Body of pancreas (tissue), 4 donors: ENCODE data around the gene LRPPRC. TPM values are rescaled to one million over a fixed set of nuclear protein-coding genes. Genes with fewer than 3 reads are reported as not detected.

Experiments
- ATAC-seq: fragments of 150-250 bp; one replicate; pipeline ENCODE4 v1.9.1; 2016
- DNase-seq, 4 donors: peaks; one replicate each; pipeline ENCODE4 v3.0.0-alpha.2; 2019
- H3K27ac ChIP-seq, 4 donors: fragments of 200-600 bp; sonication (generic); 1 replicate in 3 of 4; 2 replicates in 1 of 4; pipeline versions ENCODE4 v1.5.1 to v1.6.1; 2016 to 2019; ENCODE audit warnings: mild to moderate bottlenecking in 1 of 4, mixed read lengths in 1 of 4, moderate library complexity in 1 of 4
- H3K27me3 ChIP-seq, 2 donors: fragments of 200-600 bp; sonication (generic); one replicate each; pipeline ENCODE4 v1.6.0; 2016; ENCODE audit warnings: mild to moderate bottlenecking in 1 of 2
- H3K36me3 ChIP-seq, 2 donors: fragments of 200-600 bp; sonication (generic); replicated peaks in 1 of 2; 2 replicates each; pipeline ENCODE4 v1.5.1; 2016; ENCODE audit warnings: low read depth in 2 of 2; ENCODE audit not compliant: insufficient read depth in 1 of 2
- H3K4me1 ChIP-seq: fragments of 200-600 bp; sonication (generic); one replicate; pipeline ENCODE4 v1.6.0; 2016
- H3K4me3 ChIP-seq, 2 donors: fragments of 200-600 bp; sonication (generic); 1 replicate in 1 of 2; 2 replicates in 1 of 2; pipeline ENCODE4 v1.5.1; 2016 to 2019
- H3K9me3 ChIP-seq, 3 donors: fragments of 200-600 bp; sonication (generic); 1 replicate in 2 of 3; 2 replicates in 1 of 3; pipeline ENCODE4 v1.5.1; 2016
- POLR2A ChIP-seq, 3 donors: fragments of 450-650 bp; IDR thresholded peaks; one replicate each; pipeline ENCODE4 v1.6.1; 2016; ENCODE audit warnings: antibody characterized with exemption in 3 of 3, mild to moderate bottlenecking in 2 of 3
- WGBS, 2 donors: methylation state at CpG; one replicate each; pipeline ENCODE4 v1.1.5; 2017; 5-methylcytosine and 5-hydroxymethylcytosine counted together
- intact Hi-C: fragments of 100-400 bp; cut with DNase I; formaldehyde crosslinking; loops from one replicate; pipeline ENCODE4 v1.15.1; 2023
- small RNA-seq: library from RNA; depleted of rRNA; stranded (forward); fragments of <200 nt; gene quantifications from one replicate; pipeline ENCODE3, GENCODE V24; 2016
- total RNA-seq, 2 donors: library from RNA; depleted of rRNA; stranded (reverse); fragments of >200 nt; gene quantifications; one replicate each; pipeline ENCODE4 v1.1.0, GENCODE V29; 2016
- TF ChIP-seq, protein P1 (sequence below), 7 experiments: fragments of 450-650 bp in 4 of 7; fragments of 200-600 bp in 3 of 7; sonication (generic) in 3 of 7; IDR thresholded peaks; one replicate each; pipeline ENCODE4 v1.5.1; 2016 to 2019; ENCODE audit warnings: antibody characterized with exemption in 7 of 7

The LRPPRC gene
- total RNA-seq, 2 donors from 2014 or later: 33.5 to 50.8 TPM

GRCh38 chr2:43838560-43839267 lies 157.1 kb downstream of the LRPPRC start, which contains the start of the genes ABCG5 and ABCG8:
TSS of gene ABCG5 (minus strand) at chr2:43838839. CDS start at chr2:43838679, 160 bp downstream.
TSS of gene ABCG8 (plus strand) at chr2:43838971. CDS start at chr2:43839054, 83 bp downstream.
- intact Hi-C loops: no loop called here
- H3K36me3 ChIP-seq: no peaks in the 10 kb centered on the region
- no peak within 1 kb of the TSS for H3K27ac ChIP-seq
- WGBS, 2 donors: 63 to 86% methylated on average over 13 to 20 of the region's 20 CpGs
- H3K4me1 ChIP-seq: no peaks in the 10 kb centered on the region
- H3K9me3 ChIP-seq: no peaks in the 10 kb centered on the region
- ATAC-seq (no peak), DNase-seq (no peak)
- no peak within 1 kb of the TSS for H3K4me3 ChIP-seq
- no peak for TF ChIP-seq POLR2A (IDR thresholded peaks at IDR 0.05)
- TF ChIP-seq, protein P1, sequence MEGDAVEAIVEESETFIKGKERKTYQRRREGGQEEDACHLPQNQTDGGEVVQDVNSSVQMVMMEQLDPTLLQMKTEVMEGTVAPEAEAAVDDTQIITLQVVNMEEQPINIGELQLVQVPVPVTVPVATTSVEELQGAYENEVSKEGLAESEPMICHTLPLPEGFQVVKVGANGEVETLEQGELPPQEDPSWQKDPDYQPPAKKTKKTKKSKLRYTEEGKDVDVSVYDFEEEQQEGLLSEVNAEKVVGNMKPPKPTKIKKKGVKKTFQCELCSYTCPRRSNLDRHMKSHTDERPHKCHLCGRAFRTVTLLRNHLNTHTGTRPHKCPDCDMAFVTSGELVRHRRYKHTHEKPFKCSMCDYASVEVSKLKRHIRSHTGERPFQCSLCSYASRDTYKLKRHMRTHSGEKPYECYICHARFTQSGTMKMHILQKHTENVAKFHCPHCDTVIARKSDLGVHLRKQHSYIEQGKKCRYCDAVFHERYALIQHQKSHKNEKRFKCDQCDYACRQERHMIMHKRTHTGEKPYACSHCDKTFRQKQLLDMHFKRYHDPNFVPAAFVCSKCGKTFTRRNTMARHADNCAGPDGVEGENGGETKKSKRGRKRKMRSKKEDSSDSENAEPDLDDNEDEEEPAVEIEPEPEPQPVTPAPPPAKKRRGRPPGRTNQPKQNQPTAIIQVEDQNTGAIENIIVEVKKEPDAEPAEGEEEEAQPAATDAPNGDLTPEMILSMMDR (IDR thresholded peaks at IDR 0.05): no peak
- H3K27me3 ChIP-seq: no peaks in the 10 kb centered on the region

- intact Hi-C loops: no loop called here
- H3K36me3 ChIP-seq: no peaks in the 10 kb centered on the region
- WGBS, 2 donors: 87 to 95% methylated on average over 11 to 21 of the region's 21 CpGs
- H3K4me3 ChIP-seq: no peak overlapping the region
- H3K27me3 ChIP-seq: no peaks in the 10 kb centered on the region
- TF ChIP-seq POLR2A (IDR thresholded peaks at IDR 0.05): no peak
- TF ChIP-seq, protein P1 (IDR thresholded peaks at IDR 0.05): no peak
- DNase-seq (no peak), ATAC-seq (no peak)
- H3K9me3 ChIP-seq: no peaks in the 10 kb centered on the region
- no peaks in the 10 kb centered on the region for H3K4me1 ChIP-seq
- no peak overlapping the region for H3K27ac ChIP-seq
These were observed 157.8 kb downstream of the LRPPRC start for GRCh38 chr2:43837831-43838559.

- no peak overlapping the region for H3K27ac ChIP-seq
- no peaks in the 10 kb centered on the region for H3K36me3 ChIP-seq
- no peak for TF ChIP-seq POLR2A (IDR thresholded peaks at IDR 0.05)
- 57 to 58% methylated on average over 4 of the region's 4 CpGs for WGBS, 2 donors
- H3K4me1 ChIP-seq: no peaks in the 10 kb centered on the region
- H3K4me3 ChIP-seq: no peak overlapping the region
- no peak for DNase-seq
- no peak for ATAC-seq
- H3K27me3 ChIP-seq: no peaks in the 10 kb centered on the region
- H3K9me3 ChIP-seq: no peaks in the 10 kb centered on the region
- intact Hi-C loops: no loop called here
These were observed 158.8 kb downstream of the LRPPRC start for GRCh38 chr2:43837033-43837432.

Small RNA genes lying within 50 kb of the gene (small RNA-seq; reads per million reads assigned to genes)
- not detected for gene RN7SL455P
- not detected for gene RNU6-1048P

Other genes starting within 250 kb of the LRPPRC start
- 10 to 100 TPM; 21.0 to 21.4 TPM for gene DYNC2LI1, start 221.9 kb downstream of the LRPPRC start, total RNA-seq
- gene ABCG5, start 157.2 kb downstream of the LRPPRC start, total RNA-seq: not detected
- gene ABCG8, start 157.0 kb downstream of the LRPPRC start, total RNA-seq: not detected
- gene PPM1B, start 172.9 kb upstream of the LRPPRC start, total RNA-seq: 10 to 100 TPM; 27.0 to 44.5 TPM